ENCODE data around the gene KCNMA1. TPM values are rescaled to one million over a fixed set of nuclear protein-coding genes. Genes with fewer than 3 reads are reported as not detected.

The KCNMA1 gene
- total RNA-seq, 1 donor from 2014 or later, result 0.59 TPM

- no peak for DNase-seq (ENCODE audit: low read depth, low spot score)
These were observed 756.7 kb downstream of the KCNMA1 start for GRCh38 chr10:76880931-76881330.

- DNase-seq (ENCODE audit: low read depth, low spot score), result no peak
These were observed 758.3 kb downstream of the KCNMA1 start for GRCh38 chr10:76879116-76879913.

DNA sequence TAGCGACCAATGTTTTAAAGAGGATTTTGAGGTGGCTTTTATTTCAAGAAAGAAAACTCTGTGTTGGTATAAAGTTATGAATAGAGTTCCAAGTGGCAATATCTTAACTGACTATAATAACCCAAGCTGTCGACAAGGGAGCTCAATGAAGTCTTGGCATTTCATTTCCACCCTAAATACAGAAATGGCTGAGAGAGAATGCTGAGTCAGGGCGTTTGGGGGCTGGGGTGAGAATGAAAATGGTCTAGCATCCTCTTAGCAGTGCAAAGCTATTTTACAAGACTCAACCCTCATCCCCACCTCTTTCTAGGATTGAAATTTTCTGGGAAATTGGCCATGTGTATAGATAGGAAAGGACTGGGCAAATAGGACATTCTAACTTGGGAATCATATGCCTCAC lies 759.1 kb downstream of the KCNMA1 start:
- DNase-seq (ENCODE audit: low read depth, low spot score), result no peak

DNA sequence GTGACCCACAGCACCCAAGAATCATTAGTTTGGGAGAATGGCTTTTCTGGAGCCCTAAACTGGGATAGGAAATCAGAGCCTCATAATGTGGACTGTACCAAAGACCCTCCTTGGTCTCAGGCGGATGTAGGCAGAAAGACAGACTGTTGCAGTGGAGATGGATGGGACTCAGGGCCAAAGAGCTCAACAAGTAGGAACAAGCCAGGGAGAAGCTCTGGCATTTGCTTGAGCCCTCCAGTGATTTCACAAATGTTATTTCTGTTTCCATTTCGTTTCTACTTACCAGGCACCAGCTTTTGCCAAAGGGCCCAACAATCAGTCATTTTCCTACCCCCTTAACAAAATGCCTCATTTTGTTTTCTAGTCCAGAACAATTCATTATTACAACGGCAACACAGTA lies 762.7 kb downstream of the KCNMA1 start:
- DNase-seq (ENCODE audit: low read depth, low spot score), result no peak

DNA sequence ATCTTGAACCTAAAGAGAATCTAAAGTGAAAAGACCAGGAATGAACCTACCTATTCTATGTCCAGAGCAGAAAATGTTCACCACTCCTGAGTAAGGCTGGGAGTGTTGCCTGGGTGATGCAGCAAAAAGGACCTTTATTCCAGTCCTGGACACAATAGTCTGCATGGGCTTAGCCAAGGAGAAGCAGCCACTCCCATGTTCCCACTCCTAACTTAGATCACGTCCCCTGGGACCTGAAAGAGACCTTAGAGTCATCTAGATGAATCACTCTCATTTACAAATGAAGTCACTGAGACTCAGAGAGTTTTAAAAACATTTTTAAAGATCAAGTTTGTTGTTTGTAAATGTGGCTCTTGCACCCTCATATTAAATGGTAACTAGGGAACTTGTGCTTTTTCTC lies 763.4 kb downstream of the KCNMA1 start:
- DNase-seq (ENCODE audit: low read depth, low spot score), result no peak

DNA sequence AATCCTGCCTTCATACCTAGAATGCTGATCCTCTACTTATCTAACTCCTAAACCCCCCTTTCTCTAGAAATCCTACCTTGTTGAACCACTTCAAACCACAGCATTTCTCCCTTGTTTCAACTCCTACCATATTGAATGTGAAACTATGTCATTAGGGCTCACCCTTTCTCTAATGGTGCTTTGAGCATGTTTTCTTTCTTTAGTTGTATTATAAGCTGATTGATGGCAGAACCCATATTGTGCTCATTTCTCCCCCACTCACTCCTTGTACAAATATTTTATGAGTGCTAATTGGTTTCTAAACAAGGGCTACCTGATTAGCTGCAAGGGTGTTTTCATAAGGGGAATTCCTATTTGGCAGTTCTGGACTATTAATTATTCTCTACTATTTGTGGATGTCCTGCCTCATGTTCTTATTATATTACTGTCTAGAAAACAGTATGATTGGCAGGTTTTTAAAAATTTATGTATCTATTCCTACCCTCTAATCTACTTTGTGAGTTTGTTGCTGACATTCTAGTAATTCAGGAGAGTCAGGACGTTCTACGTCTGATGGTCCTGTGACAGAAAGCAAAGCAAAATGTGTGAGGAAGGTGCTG lies 765.8 kb downstream of the KCNMA1 start:
- no peak for DNase-seq (ENCODE audit: low read depth, low spot score)

GRCh38 chr10:76869931-76870330 lies 767.7 kb downstream of the KCNMA1 start:
- no peak for DNase-seq (ENCODE audit: low read depth, low spot score)

DNA sequence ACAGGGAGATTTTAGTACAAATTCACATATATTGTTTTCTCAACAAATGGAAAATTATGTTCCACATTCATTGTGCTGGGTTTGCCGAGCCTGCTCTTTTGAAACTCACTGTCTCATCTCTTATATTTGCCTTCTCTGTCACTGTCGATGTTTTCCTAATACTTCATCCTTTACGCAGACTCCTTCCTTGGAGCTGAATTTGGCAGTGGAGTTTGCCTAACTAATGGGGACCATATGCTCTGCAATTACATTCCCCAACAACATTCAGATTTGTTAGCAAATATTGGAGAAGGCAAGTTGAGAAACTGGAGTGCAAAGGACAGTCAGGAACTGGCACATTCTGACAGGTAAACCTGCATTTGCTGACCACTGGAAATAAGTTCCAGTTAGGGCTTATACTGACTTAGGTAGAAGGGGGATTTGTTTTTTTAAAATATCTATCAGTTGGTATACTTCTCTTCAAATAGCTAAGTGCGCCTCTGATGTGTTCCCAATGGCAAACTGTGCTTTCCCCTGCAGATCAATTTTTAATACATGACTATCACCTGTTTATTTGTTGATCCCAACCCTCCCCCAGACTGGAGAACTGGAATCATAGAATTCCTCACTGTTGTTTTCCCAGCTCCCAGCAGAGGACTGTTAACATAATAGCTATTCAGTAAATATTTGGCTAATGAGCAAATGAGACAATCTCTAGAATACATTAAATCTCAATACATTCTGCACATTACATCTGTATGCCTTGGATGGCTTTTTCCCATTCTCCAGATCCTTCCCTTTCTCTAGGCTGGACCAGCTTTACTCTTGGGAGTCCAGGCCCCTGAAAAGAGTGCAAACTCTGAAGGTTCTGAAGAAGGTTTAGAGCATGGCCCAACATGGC lies 769.3 kb downstream of the KCNMA1 start:
- DNase-seq (ENCODE audit: low read depth, low spot score), result no peak

GRCh38 chr10:76866841-76867586 lies 770.6 kb downstream of the KCNMA1 start:
- DNase-seq (ENCODE audit: low read depth, low spot score), result no peak

- DNase-seq (ENCODE audit: low read depth, low spot score), result no peak
These were observed 772.7 kb downstream of the KCNMA1 start for GRCh38 chr10:76864922-76865321.

DNA sequence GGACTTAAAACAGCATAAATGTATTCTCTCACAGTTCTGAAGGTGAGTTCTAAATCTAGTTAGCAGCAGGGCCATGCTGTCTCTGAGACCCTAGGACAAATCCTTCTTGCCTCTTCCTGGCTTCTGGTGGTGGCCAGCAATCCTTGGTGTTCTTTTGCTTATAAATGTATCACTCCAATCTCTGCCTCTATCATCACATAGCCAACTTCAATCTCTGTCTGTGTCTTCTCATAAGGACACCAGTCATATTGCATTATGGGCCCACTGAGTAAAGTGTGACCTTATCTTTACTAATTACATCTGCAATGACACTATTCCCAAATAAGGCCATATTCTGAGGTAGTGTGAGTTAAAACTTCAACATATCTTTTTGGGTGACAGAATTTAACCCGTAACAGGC lies 778.9 kb downstream of the KCNMA1 start:
- no peak for DNase-seq (ENCODE audit: low read depth, low spot score)

DNA sequence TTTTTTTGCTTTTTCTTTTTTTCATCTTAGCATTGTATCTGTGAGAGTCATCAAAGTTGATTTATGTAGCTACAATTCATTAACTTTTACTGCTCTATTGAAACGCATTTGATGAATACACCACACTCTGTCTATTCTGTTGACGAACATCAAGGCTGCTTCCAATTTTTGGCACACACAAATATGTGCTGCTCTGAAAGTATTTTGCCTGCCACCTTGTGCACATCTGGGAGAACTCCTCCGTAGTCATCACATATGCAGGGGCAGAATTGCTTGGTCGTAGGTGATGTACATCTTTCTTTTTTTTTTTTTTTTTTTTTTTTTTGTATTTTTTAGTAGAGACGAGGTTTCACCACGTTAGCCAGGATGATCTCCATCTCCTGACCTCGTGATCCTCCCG lies 796.8 kb downstream of the KCNMA1 start:
- DNase-seq (ENCODE audit: low read depth, low spot score), result no peak

DNA sequence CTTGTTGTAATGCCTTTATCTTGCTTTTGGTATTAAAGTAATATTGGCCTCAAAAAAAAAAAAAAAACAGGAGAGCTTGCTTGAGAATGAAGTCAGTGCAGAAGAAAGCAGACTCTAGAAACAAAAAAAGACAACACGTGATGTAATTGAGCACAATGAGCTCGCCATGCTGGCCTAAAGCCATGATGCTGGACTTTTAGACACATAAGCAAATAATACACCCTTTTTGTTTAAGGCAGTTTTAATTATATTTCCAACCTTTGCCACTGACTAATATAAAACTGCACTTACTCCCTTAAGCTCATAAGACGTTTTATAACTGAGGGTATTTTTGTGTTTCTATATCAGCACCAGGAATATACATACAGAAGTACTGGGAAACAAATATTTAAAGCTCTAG lies 798.3 kb downstream of the KCNMA1 start:
- DNase-seq (ENCODE audit: low read depth, low spot score), result no peak

DNA sequence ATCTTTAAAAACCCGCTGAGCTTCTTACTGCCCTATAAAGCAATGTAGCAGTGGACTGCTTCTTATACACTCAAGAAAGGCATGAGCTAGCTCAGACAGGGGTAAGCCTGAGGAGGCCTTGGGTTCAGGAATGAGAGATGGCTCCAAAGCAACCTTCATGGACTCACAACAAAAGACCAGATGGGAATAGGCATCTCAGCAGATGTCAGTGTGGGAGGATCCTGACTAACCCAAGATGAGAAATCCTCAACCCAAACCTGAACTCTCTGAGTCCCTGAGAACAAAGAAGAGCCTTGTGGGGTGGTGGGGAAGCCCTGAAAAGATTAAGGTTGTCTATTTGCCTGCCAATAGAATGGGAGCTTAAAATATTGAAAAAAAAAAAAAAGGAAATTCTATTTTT lies 807.4 kb downstream of the KCNMA1 start:
- DNase-seq (ENCODE audit: low read depth, low spot score), result no peak

DNA sequence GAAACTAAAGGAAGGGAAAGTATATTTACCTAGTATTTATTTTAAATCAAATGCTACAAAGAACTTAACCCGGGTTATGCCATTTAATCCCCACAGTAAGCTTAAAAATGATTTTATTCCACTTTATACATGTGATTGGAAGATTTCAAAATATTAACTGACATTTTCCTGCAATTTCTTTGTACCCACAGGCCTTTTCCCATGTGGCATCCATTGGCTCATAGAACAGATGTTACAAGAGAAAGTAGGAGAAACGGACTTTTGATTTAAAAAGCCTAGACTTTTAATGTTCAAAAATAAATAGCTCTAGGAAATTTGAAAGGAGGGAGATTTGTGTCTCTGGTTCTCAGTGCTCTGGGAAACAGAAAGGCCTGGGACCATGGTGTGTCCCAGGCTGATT lies 807.9 kb downstream of the KCNMA1 start:
- DNase-seq (ENCODE audit: low read depth, low spot score), result no peak
